HCT116 (cell line): ENCODE measurements around the gene SUGP2. TPM values are rescaled to one million over a fixed set of nuclear protein-coding genes. Genes with fewer than 3 reads are reported as not detected.

ENCODE experiments used
- ATAC-seq: fragments of 200-7000 bp; cut with Tn5 transposase; 2 replicates; pipeline ENCODE4 v1.9.1; 2020; ENCODE audit warnings: mild to moderate bottlenecking, moderate library complexity
- BruUV-seq: library from RNA; stranded (reverse); fragments of 400-500 nt; replicated peaks from 2 replicates; lab custom pipeline; 2021; lab: Mats Ljungman, UMichigan
- CTCF ChIA-PET: fragments of 300-600 bp; sonication (Branson Sonifier 250); formaldehyde crosslinking; loops from one replicate; lab custom pipeline; 2021; ENCODE audit warnings: antibody characterized with exemption; lab: Charles Lee
- POLR2A ChIA-PET: fragments of 300-600, 350-600 bp; sonication (Branson Sonifier 250); formaldehyde crosslinking; loops from one replicate; lab custom pipeline; 2021; ENCODE audit warnings: antibody characterized with exemption; lab: Charles Lee
- RAD21 ChIA-PET, 2 experiments: fragments of 300-600 bp; sonication (Branson Sonifier 250); formaldehyde crosslinking; loops; one replicate each; lab custom pipeline; 2023; ENCODE audit warnings: low total read pairs in 2 of 2; ENCODE audit not compliant: uncharacterized antibody in 2 of 2, unreplicated experiment in 2 of 2, low non-redundant PET in 1 of 2; lab: Charles Lee
- DNase-seq: peaks from one replicate; pipeline ENCODE4 v3.0.0-alpha.2; 2010; ENCODE audit warnings: low read depth, low spot score
- H2AFZ ChIP-seq: fragments of 200-600 bp; shearing (Covaris generic), sonication (generic); 2 replicates; pipeline ENCODE4 v1.6.1; 2017; ENCODE audit warnings: low read depth, mixed run types, mixed read lengths, antibody characterized with exemption, low read length; ENCODE audit not compliant: poor library complexity, severe bottlenecking
- H3K27ac ChIP-seq: 2 replicates; pipeline ENCODE4 v1.5.1; 2012; ENCODE audit warnings: low read depth, low read length
- H3K27me3 ChIP-seq: fragments of 200-600 bp; sonication (generic); 2 replicates; pipeline ENCODE4 v1.6.1; 2016; ENCODE audit warnings: mixed run types, low read length, mixed read lengths; ENCODE audit not compliant: insufficient read depth
- H3K36me3 ChIP-seq, 2 experiments: fragments of 200-500 bp in 1 of 2; fragments of 200-600 bp in 1 of 2; sonication (Bioruptor generic) in 1 of 2; sonication (generic) in 1 of 2; 2 replicates each; pipeline versions ENCODE4 v1.5.1 to v1.6.1; 2014 to 2016; ENCODE audit warnings: low read length in 2 of 2, inconsistent platforms in 1 of 2, mixed read lengths in 1 of 2, mixed run types in 1 of 2; ENCODE audit not compliant: insufficient read depth in 2 of 2, control insufficient read depth in 1 of 2
- H3K4me1 ChIP-seq, 2 experiments: fragments of 200-600 bp in 1 of 2; sonication (generic) in 1 of 2; 2 replicates each; pipeline versions ENCODE4 v1.5.1 to v1.6.1; 2012 to 2017; ENCODE audit warnings: low read length in 2 of 2, inconsistent platforms in 1 of 2, mild to moderate bottlenecking in 1 of 2, mixed read lengths in 1 of 2, mixed run types in 1 of 2, moderate library complexity in 1 of 2; ENCODE audit not compliant: insufficient read depth in 2 of 2, control insufficient read depth in 1 of 2
- H3K4me2 ChIP-seq: fragments of 200-600 bp; sonication (generic); 2 replicates; pipeline ENCODE4 v1.6.1; 2017; ENCODE audit warnings: mixed run types, low read length, mixed read lengths
- H3K4me3 ChIP-seq, 2 experiments: fragments of 200-600 bp in 1 of 2; sonication (generic) in 1 of 2; replicated peaks in 1 of 2; 2 replicates each; pipeline ENCODE4 v1.5.1; 2011 to 2016; ENCODE audit warnings: low read length in 2 of 2, control low read depth in 1 of 2, low read depth in 1 of 2, mild to moderate bottlenecking in 1 of 2, mixed read lengths in 1 of 2, mixed run types in 1 of 2
- H3K79me2 ChIP-seq: fragments of 200-600 bp; sonication (generic); 2 replicates; pipeline ENCODE4 v1.6.1; 2017; ENCODE audit warnings: mild to moderate bottlenecking, mixed run types, low read length, moderate library complexity, mixed read lengths; ENCODE audit not compliant: insufficient read depth
- H3K9ac ChIP-seq: fragments of 200-600 bp; sonication (generic); 2 replicates; pipeline ENCODE4 v1.6.1; 2016; ENCODE audit warnings: low read length, mixed read lengths
- H3K9me2 ChIP-seq: fragments of 200-600 bp; sonication (generic), shearing (Covaris generic); 2 replicates; pipeline ENCODE4 v1.6.1; 2017; ENCODE audit warnings: mixed run types, mild to moderate bottlenecking, moderate library complexity; ENCODE audit not compliant: insufficient read depth
- H3K9me3 ChIP-seq, 2 experiments: fragments of 200-500 bp in 1 of 2; fragments of 200-600 bp in 1 of 2; sonication (Bioruptor generic) in 1 of 2; sonication (generic) in 1 of 2; 2 replicates each; pipeline ENCODE4 v1.6.1; 2014 to 2017; ENCODE audit warnings: low read length in 2 of 2, mixed read lengths in 2 of 2, inconsistent platforms in 1 of 2, low read depth in 1 of 2, mild to moderate bottlenecking in 1 of 2, mixed run types in 1 of 2, moderate library complexity in 1 of 2; ENCODE audit not compliant: control insufficient read depth in 1 of 2, insufficient read depth in 1 of 2
- H4K20me1 ChIP-seq: fragments of 200-600 bp; sonication (generic), shearing (Covaris generic); 2 replicates; pipeline ENCODE4 v1.6.1; 2017; ENCODE audit warnings: mixed run types, mild to moderate bottlenecking, moderate library complexity; ENCODE audit not compliant: insufficient read depth
- CEBPB ChIP-seq: IDR thresholded peaks from 2 replicates; pipeline ENCODE4 v1.6.1; 2012; ENCODE audit warnings: low read depth
- JUND ChIP-seq: IDR thresholded peaks from 2 replicates; pipeline ENCODE4 v1.6.1; 2012
- POLR2A ChIP-seq: IDR thresholded peaks from 2 replicates; pipeline ENCODE4 v1.7.0; 2011; ENCODE audit warnings: borderline replicate concordance; ENCODE audit not compliant: insufficient read depth, insufficient read length; ENCODE audit errors: extremely low read depth
- RAD21 ChIP-seq: IDR thresholded peaks from 2 replicates; pipeline ENCODE4 v1.6.1; 2012; ENCODE audit warnings: low read depth, mild to moderate bottlenecking
- YY1 ChIP-seq: IDR thresholded peaks from 2 replicates; pipeline ENCODE4 v1.6.1; 2011; ENCODE audit warnings: low read length, low read depth, moderate library complexity, mild to moderate bottlenecking; ENCODE audit not compliant: insufficient replicate concordance; ENCODE audit errors: extremely low read depth
- intact Hi-C: fragments of 100-400 bp; cut with micrococcal nuclease; formaldehyde crosslinking; loops from 2 replicates; pipeline ENCODE4 v1.10.0; 2022
- total RNA-seq: library from RNA; stranded (reverse); gene quantifications from one replicate; pipeline ENCODE4 v1.2.1, GENCODE V29; 2021; ENCODE audit not compliant: unreplicated experiment
- TF ChIP-seq, protein P1 (sequence below), 3 experiments: fragments of 200-600 bp in 1 of 3; sonication (generic) in 1 of 3; IDR thresholded peaks in 2 of 3; conservative IDR thresholded peaks in 1 of 3; 2 replicates each; pipeline ENCODE4 v1.5.1; 2012 to 2017; ENCODE audit warnings: low read depth in 2 of 3, low read length in 2 of 3, antibody characterized with exemption in 1 of 3, borderline replicate concordance in 1 of 3, control low read depth in 1 of 3, mild to moderate bottlenecking in 1 of 3, mixed read lengths in 1 of 3, mixed run types in 1 of 3, moderate library complexity in 1 of 3; ENCODE audit not compliant: insufficient read depth in 1 of 3
- TF ChIP-seq, protein P2 (sequence below): IDR thresholded peaks from 2 replicates; pipeline ENCODE4 v1.6.1; 2012

The SUGP2 gene
- total RNA-seq, 1 experiment from 2014 or later = 82.4 TPM

DNA sequence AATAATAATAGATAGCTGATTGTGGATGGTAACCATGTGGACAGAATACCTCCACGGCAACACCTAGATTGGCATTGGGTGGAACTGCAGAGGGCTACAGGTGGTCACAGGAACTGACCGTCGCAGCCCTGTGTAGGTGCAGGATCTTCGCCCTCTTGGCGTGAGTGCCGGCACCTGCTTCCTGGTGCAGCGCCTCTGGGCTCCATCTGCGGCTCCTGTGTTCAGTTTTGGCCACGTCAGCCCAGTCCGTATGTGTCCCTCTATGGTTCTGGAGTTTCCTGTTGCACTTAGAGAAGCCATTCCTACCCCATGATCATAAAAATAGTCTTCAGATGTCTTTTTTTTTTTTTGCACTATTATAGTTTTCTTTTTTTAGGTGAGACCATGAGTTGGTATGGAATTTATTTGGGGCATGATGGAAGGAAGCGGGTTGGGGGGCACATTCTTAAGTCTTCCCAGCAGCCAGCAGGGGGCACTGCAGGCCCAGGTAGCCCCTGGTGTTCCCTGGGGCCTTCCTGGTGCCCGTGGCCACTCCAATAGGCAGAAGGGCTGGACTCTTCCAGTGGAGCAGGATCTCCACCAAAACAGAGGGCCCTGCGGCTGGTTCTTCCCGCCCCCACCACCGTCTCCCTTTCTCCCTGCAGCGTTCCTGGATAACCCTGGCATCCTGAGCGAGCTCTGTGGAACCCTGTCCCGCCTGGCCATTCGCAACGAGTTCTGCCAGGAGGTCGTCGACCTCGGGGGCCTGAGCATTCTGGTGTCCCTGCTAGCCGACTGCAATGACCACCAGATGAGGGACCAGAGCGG, 20.4 kb upstream of the SUGP2 start:
- Histone ChIP-seq H3K27ac (no peak overlapping the region), H3K4me2 (no peak overlapping the region), H3K36me3 (peaks cover 8 to 55% of the 10 kb centered on the region in 2 experiments; a peak in 3 of 4 replicates), H3K9me3 (no peaks in the 10 kb centered on the region), H3K9me2 (no peaks in the 10 kb centered on the region), H4K20me1 (no peaks in the 10 kb centered on the region), H2AFZ (no peak overlapping the region), H3K4me1 (no peaks in the 10 kb centered on the region), H3K27me3 (no peaks in the 10 kb centered on the region), H3K4me3 (no peak overlapping the region), H3K9ac (no peak overlapping the region), H3K79me2 (no peaks in the 10 kb centered on the region)
- ATAC-seq (peak; percentile 88), DNase-seq (peak; percentile 57)
- RAD21 ChIA-PET = interaction anchor here in 1 of 2 experiments (1.3 kb wide), 1 partner anchor 88 kb away, joined by 3 read pairs; no protein-coding TSS in a partner anchor
- BruUV-seq = no TSS peak
- CTCF ChIA-PET = interaction anchor here (1.2 to 1.4 kb wide), 2 partner anchors 62 to 121 kb away, joined by 3 to 4 read pairs; no protein-coding TSS in a partner anchor
- TF ChIP-seq, protein P1, sequence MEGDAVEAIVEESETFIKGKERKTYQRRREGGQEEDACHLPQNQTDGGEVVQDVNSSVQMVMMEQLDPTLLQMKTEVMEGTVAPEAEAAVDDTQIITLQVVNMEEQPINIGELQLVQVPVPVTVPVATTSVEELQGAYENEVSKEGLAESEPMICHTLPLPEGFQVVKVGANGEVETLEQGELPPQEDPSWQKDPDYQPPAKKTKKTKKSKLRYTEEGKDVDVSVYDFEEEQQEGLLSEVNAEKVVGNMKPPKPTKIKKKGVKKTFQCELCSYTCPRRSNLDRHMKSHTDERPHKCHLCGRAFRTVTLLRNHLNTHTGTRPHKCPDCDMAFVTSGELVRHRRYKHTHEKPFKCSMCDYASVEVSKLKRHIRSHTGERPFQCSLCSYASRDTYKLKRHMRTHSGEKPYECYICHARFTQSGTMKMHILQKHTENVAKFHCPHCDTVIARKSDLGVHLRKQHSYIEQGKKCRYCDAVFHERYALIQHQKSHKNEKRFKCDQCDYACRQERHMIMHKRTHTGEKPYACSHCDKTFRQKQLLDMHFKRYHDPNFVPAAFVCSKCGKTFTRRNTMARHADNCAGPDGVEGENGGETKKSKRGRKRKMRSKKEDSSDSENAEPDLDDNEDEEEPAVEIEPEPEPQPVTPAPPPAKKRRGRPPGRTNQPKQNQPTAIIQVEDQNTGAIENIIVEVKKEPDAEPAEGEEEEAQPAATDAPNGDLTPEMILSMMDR (IDR thresholded peaks at IDR 0.05 in 2 of 3, conservative IDR thresholded peaks at IDR 0.05 in 1 of 3; ENCODE audit: borderline replicate concordance in 1 of 3, insufficient read depth in 1 of 3, low read depth in 2 of 3, low read length in 2 of 3) = peak; percentile 77 to 86 (median 84)
- TF ChIP-seq CEBPB = no peak
- TF ChIP-seq, protein P2, sequence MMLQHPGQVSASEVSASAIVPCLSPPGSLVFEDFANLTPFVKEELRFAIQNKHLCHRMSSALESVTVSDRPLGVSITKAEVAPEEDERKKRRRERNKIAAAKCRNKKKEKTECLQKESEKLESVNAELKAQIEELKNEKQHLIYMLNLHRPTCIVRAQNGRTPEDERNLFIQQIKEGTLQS = no peak
- no peak for TF ChIP-seq YY1
- peak; percentile 94 for TF ChIP-seq RAD21
- TF ChIP-seq JUND = no peak
- no peak for TF ChIP-seq POLR2A
- intact Hi-C loops = loop anchor here (1.0 kb wide), 2 partner anchors 63 to 86 kb away; no protein-coding TSS in a partner anchor
- POLR2A ChIA-PET = no interaction called here
